Effector CD4-positive, alpha-beta T cell (primary cell): ENCODE data around the gene ZNF408.

ENCODE experiments used
- DNase-seq: peaks from one replicate; pipeline ENCODE4 v3.0.0-alpha.2; 2020

ZNF408 gene

DNA sequence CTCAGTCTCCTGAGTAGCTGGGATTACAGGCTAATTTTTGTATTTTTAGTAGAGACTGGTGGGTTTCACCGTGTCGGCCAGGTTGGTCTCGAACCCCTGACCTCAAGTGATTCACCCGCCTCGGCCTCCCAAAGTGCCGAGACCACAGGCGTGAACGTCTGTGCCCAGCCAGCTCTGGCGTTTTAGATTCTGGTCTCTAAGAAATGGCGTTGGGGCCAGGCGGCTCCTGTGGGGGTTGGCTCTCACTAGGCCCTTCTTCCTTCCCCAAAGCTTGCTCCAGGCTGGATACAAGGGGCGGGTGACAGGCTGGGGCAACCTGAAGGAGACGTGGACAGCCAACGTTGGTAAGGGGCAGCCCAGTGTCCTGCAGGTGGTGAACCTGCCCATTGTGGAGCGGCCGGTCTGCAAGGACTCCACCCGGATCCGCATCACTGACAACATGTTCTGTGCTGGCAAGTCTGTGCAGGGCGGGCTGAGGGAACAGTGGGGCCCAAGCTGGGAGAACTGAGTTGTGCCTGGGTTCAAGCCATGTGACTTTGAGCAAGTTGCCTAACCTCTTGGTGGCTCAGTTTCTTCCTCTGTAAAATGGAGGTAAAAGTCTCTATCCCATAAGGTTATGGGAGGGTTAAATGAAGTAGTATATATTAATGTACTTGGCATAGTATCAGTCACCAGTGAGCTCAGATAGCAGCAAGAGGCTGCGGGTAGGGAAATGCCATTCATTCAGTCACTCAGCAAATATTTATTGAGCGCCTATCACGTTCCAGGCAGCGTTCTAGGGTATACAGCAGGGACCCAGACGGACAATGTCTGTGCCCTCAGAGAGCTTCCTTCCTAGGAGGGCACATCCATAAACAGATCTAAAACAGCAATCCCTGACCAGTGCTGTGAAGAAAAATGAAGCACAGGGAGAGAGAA lies 28.5 kb downstream of the ZNF408 start:
- no peak for DNase-seq

DNA sequence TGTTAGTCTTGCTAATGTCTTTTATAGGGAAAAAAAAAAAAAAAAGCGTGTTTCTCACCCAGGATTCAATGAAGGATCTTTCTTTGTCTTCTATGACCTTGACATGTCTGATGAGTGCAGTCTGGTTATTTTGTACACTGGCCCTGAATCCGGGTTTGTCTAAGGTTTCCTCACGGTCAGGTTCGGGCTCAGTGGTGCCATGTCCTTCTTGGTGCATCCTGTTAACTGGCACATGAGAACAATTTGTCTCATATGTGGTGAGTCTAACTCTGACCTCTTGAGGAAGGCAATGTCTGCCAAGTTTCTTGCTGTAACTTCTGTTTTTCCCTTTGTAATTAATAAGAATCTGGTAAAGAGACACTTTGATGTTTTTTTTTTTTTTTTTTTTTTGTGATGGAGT lies 30.7 kb downstream of the ZNF408 start:
- DNase-seq = no peak

DNA sequence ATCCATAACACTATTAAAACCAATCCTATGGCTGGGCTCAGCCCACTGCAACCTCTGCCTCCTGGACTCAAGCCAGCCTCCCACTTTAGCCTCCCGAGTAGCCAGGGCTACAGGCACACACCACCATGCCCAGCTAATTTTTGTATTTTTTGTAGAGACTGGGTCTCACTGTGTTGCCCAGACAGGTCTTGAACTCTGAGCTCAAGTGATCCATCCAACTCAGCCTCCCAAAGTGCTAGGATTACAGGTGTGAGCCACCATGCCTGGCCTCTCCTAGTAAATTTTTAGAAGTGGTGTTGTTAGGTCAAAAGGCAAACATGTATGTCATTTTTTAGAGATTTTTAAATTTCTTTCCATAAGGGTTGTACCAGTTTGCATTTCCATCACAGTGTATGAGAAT lies 32.4 kb downstream of the ZNF408 start:
- no peak for DNase-seq

DNA sequence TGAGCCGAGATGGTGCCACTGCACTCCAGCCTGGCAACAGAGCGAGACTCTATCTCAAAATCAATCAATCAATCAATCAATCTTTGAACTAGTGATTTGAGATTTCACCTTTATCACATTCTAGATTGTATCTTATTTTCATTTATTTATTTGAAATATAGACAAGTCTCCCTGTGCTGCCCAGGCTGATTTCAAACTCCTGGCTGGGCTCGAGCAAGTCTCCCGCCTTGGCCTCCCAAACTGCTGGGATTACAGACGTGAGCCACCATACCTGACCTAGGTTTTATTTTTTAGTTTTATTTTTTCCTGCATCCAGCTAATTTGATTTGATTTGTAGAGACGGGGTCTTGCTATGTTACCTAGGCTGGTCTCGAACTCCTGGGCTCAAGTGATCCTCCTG lies 35.3 kb downstream of the ZNF408 start:
- no peak for DNase-seq

DNA sequence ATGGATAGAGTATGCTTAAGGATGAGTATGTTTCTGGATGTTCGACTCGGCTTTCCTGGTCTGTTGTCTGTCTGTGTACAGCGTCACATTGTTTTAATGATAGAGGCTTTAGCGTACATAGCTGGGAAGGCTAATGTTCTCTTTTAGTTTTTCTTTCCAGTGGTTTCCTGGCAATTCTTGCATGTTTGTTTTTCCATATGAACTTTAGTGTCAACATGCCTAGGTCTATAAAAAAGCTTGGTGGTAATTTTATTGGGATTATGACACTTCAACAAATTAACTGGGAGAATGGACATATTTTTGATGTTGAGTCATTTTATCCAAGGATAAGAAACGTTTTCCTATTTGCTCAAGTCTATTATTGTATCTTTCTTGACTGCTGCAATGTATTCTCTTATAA lies 35.8 kb downstream of the ZNF408 start:
- no peak for DNase-seq

- no peak for DNase-seq
Observed at GRCh38 chr11:46737699-46738098, 36.9 kb downstream of the ZNF408 start.

DNA sequence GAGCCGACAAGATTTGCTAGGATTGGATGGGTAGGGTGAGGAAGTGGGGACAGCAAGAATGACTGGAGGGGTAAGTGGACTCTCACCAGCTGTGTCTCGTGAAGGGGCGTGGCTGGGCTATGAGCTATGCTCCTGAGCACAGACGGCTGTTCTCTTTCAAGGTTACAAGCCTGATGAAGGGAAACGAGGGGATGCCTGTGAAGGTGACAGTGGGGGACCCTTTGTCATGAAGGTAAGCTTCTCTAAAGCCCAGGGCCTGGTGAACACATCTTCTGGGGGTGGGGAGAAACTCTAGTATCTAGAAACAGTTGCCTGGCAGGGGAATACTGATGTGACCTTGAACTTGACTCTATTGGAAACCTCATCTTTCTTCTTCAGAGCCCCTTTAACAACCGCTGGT lies 38.1 kb downstream of the ZNF408 start:
- DNase-seq = no peak

DNA sequence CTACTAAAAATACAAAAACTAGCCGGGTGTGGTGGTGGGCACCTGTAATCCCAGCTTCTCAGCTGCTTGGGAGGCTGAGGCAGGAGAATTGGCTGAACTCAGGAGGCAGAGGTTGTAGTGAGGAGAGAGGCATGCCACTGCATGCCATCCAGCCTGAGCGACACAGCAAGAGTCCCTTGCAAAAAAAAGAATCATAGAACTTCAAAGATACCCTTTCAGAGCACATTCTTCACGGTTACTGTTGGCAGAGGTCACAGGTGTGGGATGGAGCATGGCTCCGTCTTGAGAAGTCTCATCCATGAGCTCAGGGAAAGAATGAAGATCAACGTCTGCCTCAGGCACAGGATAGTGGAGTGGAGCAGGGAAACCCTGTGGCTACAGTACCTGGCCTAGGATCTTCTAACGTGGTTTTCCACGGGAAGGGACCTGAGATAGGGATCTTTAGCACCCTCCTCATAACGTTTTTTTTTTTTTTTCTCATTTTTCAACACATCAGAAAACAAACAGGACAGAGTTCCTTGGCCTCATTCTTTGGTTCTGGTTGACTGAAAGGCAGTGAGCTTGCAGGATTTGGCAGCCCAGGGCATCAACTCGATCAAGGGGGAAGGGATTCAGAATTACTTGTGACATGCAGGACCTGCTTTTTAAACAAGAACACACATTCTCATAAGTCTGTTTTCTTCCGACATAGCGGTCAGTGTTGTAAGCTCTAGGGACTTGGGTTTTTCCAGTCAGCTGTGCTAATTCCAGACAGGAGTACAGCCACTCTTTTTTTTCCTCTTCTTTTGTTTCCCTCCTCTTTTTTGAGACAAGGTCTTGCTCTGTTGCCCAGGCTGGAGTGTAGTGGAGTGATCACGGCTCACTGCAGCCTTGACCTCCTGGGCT lies 41.0 kb downstream of the ZNF408 start:
- no peak for DNase-seq

DNA sequence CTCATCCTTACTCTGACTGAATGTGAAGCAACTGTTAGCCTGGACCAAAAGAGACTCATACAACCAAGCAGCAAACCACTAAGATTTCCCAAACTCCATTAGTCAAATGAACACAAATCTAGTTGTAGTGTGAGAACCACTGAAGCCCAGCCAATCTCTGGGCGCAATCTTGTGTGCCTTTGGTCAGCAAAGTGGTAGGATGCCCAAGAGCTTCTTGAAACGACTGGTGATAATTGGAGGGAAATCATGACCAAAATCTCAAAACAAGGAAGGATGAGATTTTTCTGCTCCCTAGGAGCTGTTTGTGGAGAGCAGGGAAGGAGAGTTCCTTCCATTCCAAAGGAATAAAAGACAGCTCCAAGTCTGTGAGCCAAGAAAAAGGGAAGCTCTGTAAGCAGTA lies 42.2 kb downstream of the ZNF408 start:
- DNase-seq = no peak

DNA sequence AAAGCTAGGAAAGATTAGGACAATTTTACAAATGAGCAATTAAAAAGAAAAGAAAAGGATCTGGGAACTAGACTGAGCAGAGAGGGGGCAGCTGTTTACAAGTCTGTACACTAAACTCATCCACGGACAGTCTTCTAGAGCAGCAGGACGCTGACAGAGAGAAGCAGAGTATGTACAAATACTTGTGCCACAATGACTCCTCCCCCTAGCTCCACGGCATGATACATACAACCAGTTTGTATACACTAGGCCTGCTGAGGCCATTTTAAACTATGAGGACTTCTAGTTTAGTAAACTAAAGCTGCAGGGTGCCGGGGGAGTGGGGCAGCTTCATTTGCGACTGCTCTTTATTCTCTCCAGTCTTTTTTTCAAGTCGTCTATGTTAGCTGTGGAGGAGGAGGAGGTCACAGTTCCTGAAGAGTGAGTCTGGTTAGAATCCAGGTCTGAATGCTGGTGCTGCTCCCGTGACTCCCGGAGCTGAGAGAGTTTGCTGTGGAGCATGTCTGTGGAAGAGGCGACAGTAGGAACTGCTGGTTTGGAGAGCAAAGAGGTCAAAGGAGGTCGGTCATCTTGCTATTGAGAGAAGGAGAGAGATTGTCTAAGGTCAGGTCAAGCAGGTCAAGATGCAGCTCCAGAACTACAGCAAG lies 43.0 kb downstream of the ZNF408 start:
- DNase-seq = no peak

DNA sequence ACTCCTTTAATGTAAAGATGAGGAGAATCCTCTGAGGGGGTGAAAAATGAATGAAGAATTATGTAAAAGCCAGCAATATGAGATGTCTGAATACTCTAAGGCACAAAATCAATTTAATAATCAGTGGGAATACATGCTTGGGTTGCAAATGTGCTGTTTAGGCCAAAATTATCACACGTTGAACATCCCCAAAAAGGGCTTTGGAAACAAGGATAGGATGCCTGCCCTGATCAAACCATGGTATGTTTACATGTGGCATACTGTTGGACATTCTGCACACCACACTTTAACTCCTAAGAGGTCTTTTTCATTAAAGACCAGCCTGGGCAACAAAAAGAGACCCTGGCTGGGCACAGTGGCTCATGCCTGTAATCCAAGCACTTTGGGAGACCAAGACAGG lies 44.5 kb downstream of the ZNF408 start:
- no peak for DNase-seq

DNA sequence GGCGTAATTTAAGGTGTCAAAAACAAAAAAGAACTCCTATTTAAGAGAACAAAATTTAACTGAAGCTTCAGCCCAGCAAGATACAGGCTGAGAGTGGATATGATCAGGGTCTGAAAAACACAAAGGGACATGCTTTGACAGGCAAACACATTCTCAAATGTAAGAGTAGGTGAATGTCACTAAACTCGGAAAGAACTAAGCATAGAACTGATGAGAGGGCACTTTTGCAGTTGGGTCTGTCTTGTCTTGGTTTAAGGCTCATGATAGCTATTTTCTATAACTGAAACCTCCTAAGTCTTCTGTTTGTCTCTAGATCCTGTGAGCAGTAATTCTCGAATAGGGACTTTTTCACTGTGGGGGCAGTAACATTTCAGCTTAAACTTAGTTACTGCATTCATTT lies 45.2 kb downstream of the ZNF408 start:
- no peak for DNase-seq

GRCh38 chr11:46747150-46747549 lies 46.3 kb downstream of the ZNF408 start:
- DNase-seq = no peak
